SJCRH30 (cell line): ENCODE data around the gene KCNN1. TPM values are rescaled to one million over a fixed set of nuclear protein-coding genes. Genes with fewer than 3 reads are reported as not detected.

Experiments used
- DNase-seq, 2 experiments: peaks; one replicate each; pipeline ENCODE4 v3.0.0-alpha.2; 2015 to 2020
- H3K27ac ChIP-seq: fragments of 250-450 bp; sonication (Bioruptor Pico); 2 replicates; pipeline ENCODE4 v1.5.1; 2020; ENCODE audit warnings: mild to moderate bottlenecking, moderate library complexity
- H3K27me3 ChIP-seq: fragments of 250-450 bp; sonication (Bioruptor Pico); 2 replicates; pipeline ENCODE4 v1.5.1; 2020; ENCODE audit warnings: mild to moderate bottlenecking, moderate library complexity
- H3K36me3 ChIP-seq: fragments of 250-450 bp; sonication (Bioruptor Pico); 2 replicates; pipeline ENCODE4 v1.5.1; 2020; ENCODE audit warnings: mild to moderate bottlenecking, moderate library complexity
- H3K4me1 ChIP-seq: fragments of 250-450 bp; sonication (Bioruptor Pico); 2 replicates; pipeline ENCODE4 v1.5.1; 2020; ENCODE audit warnings: mild to moderate bottlenecking, moderate library complexity
- H3K4me3 ChIP-seq: fragments of 250-450 bp; sonication (Bioruptor Pico); 2 replicates; pipeline ENCODE4 v1.5.1; 2020; ENCODE audit warnings: mild to moderate bottlenecking, moderate library complexity
- H3K9me3 ChIP-seq: fragments of 250-450 bp; sonication (Bioruptor Pico); replicated peaks from 2 replicates; pipeline ENCODE4 v1.5.1; 2020; ENCODE audit warnings: mild to moderate bottlenecking, moderate library complexity
- total RNA-seq: library from RNA; depleted of rRNA; stranded (reverse); fragments of >200 nt; shearing (Covaris generic); gene quantifications from 2 replicates; pipeline ENCODE4 v1.2.3, GENCODE V29; 2014

Gene KCNN1
- total RNA-seq, 1 experiment from 2014 or later: not detected

- Histone ChIP-seq H3K27me3 (peaks cover 68% of the 10 kb centered on the region), H3K27ac (no peak overlapping the region), H3K4me3 (no peak overlapping the region), H3K36me3 (no peaks in the 10 kb centered on the region), H3K9me3 (no peaks in the 10 kb centered on the region), H3K4me1 (peaks cover 16% of the 10 kb centered on the region)
- DNase-seq: no peak
Measured at GRCh38 chr19:17951990-17952976, 14.6 kb upstream of the KCNN1 start.

DNA sequence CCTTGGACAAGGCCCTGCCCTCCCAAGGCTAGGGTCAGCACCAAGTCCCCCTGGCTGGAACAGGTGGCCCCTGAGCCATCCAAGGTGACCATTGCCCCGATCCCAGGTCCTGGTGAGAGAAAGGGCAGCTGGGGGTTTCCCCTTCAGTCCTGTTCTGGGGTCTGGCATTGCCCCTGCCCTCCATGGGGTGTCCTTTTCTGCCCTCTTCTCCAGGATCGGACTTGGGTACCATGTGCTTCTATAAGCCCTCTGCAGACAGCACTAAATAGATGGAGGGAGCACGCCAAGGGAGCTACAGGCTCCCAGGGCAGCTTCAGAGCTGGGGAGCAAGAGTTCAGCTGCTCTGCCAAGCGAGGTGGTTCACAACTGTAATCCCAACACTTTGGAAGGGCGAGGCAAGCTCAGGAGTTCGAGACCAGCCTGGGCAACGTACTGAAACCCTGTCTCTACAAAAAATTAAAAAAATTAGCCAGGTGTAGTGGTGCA lies 13.5 kb upstream of the KCNN1 start:
- Histone ChIP-seq H3K27me3 (peaks cover 76% of the 10 kb centered on the region), H3K4me3 (no peak overlapping the region), H3K27ac (no peak overlapping the region), H3K36me3 (no peaks in the 10 kb centered on the region), H3K4me1 (peaks cover 16% of the 10 kb centered on the region), H3K9me3 (no peaks in the 10 kb centered on the region)
- no peak for DNase-seq

DNA sequence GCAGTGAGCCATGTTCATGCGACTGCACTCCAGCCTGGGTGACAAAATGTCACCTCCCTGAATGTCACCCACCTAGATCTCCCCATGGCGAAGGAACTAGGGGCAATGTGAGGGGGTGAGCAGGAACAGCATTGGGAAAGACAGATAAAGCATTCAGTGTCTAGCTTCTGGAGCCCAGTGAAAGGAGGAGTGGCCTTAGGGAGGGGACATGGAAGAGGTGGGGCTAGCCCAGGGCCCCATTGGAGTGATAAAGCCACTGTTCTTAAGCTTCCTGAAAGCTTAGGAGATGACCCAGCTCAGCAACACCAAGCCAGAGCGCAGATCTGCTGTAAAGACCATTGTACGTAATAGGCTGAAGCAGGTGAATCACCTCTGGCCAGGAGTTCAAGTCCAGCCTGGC lies 13.0 kb upstream of the KCNN1 start:
- peaks cover 16% of the 10 kb centered on the region for H3K4me1 ChIP-seq
- no peaks in the 10 kb centered on the region for H3K36me3 ChIP-seq
- DNase-seq: no peak
- H3K4me3 ChIP-seq: no peak overlapping the region
- H3K9me3 ChIP-seq: no peaks in the 10 kb centered on the region
- peaks cover 76% of the 10 kb centered on the region for H3K27me3 ChIP-seq
- no peak overlapping the region for H3K27ac ChIP-seq

DNA sequence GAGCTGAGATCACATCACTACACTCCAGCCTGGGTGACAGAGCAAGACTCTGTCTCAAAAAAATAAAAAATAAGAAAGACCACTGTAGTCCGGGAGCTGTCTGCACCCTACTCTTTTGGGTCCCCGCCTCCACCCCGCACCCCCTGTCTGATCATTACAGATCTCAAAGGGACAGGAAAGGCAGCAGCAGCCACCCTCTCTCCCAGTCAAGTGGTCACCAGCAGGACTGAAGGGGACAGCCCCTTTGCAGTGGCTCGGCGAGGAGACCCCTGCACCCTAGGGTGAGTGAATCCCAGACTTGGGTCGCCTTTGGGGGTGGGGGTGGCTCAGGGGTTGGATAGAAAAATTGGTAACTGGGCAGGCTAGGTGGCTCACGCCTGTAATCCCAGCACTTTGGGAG lies 12.5 kb upstream of the KCNN1 start:
- Histone ChIP-seq H3K4me1 (peaks cover 16% of the 10 kb centered on the region), H3K27me3 (peaks cover 74% of the 10 kb centered on the region), H3K36me3 (no peaks in the 10 kb centered on the region), H3K4me3 (no peak overlapping the region), H3K9me3 (no peaks in the 10 kb centered on the region), H3K27ac (no peak overlapping the region)
- DNase-seq: no peak

DNA sequence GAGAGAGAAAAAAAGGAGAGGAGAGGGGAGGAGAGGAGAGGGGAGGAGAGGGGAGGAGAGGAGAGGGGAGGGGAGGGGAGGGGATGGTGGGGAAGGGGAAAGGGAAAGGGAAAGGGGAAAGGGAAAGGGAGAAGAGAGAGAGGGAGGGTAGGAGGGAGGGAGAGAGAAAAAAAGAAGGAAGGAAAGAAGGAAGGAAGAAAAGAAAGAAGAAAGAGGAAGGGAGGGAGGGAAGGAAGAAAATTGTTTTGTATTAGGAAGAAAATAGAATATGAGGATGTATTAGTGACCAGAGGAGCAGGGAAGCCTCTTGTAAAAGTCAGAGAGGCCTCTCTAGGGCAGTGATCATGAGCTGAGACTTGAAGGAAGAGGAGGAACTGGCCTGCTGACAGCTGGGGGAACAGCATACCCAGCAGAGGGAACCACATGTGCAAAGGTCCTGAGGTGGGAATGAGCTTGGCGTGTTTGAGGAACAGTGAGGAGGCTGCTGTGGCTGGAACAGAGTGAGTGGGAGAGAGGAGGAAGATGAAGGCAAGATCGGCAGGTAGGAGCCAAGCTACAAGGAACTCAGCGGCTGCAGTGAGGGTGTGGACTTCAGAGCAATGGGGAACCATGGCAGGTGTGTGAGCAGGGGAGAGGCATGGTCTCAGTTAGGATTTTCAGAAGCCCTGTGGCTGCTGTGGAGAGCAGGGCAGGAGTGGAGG lies 9.6 kb upstream of the KCNN1 start:
- Histone ChIP-seq H3K9me3 (no peaks in the 10 kb centered on the region), H3K27ac (no peak overlapping the region), H3K36me3 (no peaks in the 10 kb centered on the region), H3K27me3 (peaks cover 70% of the 10 kb centered on the region), H3K4me1 (no peaks in the 10 kb centered on the region), H3K4me3 (no peak overlapping the region)
- no peak for DNase-seq

- H3K4me3 ChIP-seq: no peak overlapping the region
Measured at GRCh38 chr19:17957885-17958284, 9.0 kb upstream of the KCNN1 start.

DNA sequence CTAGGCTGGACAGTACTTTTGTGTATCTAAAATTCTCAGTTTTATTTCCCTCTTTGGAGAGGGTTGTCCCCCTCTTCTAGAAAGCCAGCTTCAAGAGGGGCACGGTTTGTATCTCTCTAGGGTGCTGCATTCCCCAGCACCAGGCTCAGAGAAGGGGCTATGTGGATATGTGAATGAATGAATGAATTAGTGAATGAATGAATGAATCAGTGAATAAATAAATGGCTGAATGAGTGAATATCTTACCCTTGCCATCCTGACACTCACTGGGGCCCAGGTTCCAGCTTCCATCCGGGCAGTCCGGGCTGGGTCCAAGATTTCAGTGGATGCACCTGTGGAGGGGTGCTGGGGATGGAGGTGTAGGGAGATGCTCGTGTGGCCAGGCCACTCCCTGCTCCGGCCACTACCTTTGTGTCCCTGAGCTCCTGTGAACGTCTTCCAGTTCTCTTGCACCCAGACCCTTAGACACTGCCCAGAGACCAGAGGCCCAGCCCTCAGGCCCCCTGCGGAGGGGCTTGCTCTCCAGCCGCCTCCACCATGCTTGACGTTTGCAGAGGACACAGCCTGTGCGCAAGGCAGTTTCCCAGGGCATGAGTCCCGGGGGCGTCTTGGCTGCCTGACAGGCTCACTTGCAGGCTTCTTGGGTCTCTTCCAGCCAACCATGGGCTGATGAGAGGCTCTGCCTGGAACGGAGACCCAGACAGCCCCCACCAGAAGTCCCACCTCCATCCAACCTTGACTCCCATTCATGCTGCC lies 2.8 kb upstream of the KCNN1 start:
- no peaks in the 10 kb centered on the region for H3K9me3 ChIP-seq
- no peak for DNase-seq
- no peak overlapping the region for H3K4me3 ChIP-seq
- no peaks in the 10 kb centered on the region for H3K36me3 ChIP-seq
- no peak overlapping the region for H3K27ac ChIP-seq
- H3K4me1 ChIP-seq: no peaks in the 10 kb centered on the region
- peaks cover 54% of the 10 kb centered on the region for H3K27me3 ChIP-seq

More at GRCh38 chr19:17957885-17958284, 9.0 kb upstream of the KCNN1 start:
- DNase-seq: no peak
- no peaks in the 10 kb centered on the region for H3K36me3 ChIP-seq
- no peaks in the 10 kb centered on the region for H3K4me1 ChIP-seq
- H3K27me3 ChIP-seq: peaks cover 64% of the 10 kb centered on the region
- no peaks in the 10 kb centered on the region for H3K9me3 ChIP-seq
- no peak overlapping the region for H3K27ac ChIP-seq

DNA sequence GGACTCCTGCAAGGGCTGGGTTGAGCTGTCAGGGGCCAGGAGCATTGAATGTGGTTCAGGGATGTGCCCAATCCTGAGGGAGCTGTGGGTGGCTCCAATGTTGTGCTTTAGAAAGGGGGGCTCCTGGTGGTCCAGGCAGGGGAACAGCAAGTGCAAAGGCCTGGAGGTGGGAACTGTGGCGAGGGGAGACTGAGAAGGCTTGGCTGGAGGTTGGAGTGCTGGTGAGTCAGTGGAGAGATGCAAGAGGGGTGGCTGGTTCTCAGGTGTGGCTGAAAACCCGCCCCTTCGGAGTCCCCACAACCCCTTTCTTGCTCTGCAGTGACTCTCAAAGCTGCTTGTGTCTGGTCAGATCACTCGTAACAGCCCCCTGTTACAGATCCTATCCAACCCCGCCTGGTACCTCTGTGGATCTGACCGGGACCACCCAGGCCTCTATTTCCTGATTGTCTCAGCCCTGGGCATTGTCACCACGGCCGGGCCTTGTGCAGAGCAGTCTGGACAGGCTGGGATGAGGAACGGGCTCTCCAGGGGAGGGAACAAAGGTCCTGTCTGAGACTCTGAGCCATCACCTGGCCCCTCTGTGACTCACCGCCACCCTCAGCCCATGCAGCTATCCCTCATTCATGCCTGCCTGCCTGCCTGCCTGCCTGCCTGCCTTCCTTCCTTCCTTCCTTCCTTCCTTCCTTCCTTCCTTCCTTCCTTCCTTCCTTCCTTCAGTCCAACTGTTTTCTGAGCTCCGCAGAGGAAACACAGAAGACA lies 1.4 kb upstream of the KCNN1 start:
- no peak for DNase-seq
- H3K27ac ChIP-seq: no peak overlapping the region
- H3K27me3 ChIP-seq: peaks cover 49% of the 10 kb centered on the region
- no peaks in the 10 kb centered on the region for H3K4me1 ChIP-seq
- no peaks in the 10 kb centered on the region for H3K9me3 ChIP-seq
- no peaks in the 10 kb centered on the region for H3K36me3 ChIP-seq
- H3K4me3 ChIP-seq: no peak overlapping the region

DNA sequence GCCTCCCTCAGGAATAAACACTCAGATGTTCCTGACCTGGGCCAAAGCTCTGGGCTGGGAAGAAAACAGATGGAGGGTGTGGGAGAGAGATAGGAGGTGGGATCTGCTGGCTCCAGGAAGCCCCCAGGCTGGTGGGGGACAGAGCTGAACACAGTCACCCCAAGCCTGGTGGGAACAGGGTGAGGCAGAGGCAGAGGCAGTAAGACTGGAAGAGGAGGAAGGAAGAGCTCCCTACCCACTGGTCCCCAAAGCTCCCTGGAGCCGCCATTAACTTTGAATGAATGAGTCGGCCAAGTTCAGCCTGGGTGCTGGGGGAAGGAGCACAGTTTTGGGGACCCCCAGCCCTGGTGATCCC lies 801 bp upstream of the KCNN1 start:
- no peaks in the 10 kb centered on the region for H3K4me1 ChIP-seq
- no peaks in the 10 kb centered on the region for H3K36me3 ChIP-seq
- H3K4me3 ChIP-seq: no peak overlapping the region
- no peak overlapping the region for H3K27ac ChIP-seq
- no peaks in the 10 kb centered on the region for H3K9me3 ChIP-seq
- peaks cover 46% of the 10 kb centered on the region for H3K27me3 ChIP-seq
- no peak for DNase-seq

GRCh38 chr19:17967257-17968051 lies 547 bp downstream of the KCNN1 start:
- peaks cover 42% of the 10 kb centered on the region for H3K27me3 ChIP-seq
- H3K4me1 ChIP-seq: no peaks in the 10 kb centered on the region
- H3K9me3 ChIP-seq: no peaks in the 10 kb centered on the region
- no peak overlapping the region for H3K4me3 ChIP-seq
- no peak for DNase-seq
- no peaks in the 10 kb centered on the region for H3K36me3 ChIP-seq
- no peak overlapping the region for H3K27ac ChIP-seq

GRCh38 chr19:17968362-17968761 lies 1.5 kb downstream of the KCNN1 start:
- no peaks in the 10 kb centered on the region for H3K36me3 ChIP-seq
- H3K4me1 ChIP-seq: no peaks in the 10 kb centered on the region
- DNase-seq: no peak
- no peak overlapping the region for H3K4me3 ChIP-seq
- H3K27me3 ChIP-seq: peaks cover 45% of the 10 kb centered on the region
- H3K27ac ChIP-seq: no peak overlapping the region
- H3K9me3 ChIP-seq: no peaks in the 10 kb centered on the region

- Histone ChIP-seq H3K4me3 (no peak overlapping the region), H3K36me3 (no peaks in the 10 kb centered on the region), H3K9me3 (no peaks in the 10 kb centered on the region), H3K27ac (no peak overlapping the region), H3K27me3 (peaks cover 42% of the 10 kb centered on the region), H3K4me1 (no peaks in the 10 kb centered on the region)
- no peak for DNase-seq
Measured at GRCh38 chr19:17969096-17969792, 2.3 kb downstream of the KCNN1 start.

DNA sequence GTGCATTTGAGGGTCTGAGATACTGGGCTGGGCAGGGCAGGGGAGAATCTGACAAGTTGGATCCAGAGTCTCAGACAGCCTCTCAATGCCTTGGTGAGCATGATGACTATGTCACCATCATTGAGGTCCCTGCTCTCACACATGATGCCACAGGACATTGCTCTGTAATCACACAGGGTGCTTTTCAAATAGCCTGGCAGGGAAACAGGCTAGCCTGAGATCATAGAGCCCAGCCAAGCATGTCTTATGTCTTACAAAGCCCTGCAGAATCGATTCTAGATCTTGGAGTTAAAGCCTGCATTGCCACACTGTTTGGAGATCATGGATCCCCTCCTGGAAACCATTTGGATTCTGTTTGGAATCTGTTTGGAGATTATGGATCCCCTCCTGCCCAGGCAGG lies 5.3 kb downstream of the KCNN1 start:
- no peaks in the 10 kb centered on the region for H3K9me3 ChIP-seq
- no peak overlapping the region for H3K4me3 ChIP-seq
- H3K27ac ChIP-seq: no peak overlapping the region
- H3K4me1 ChIP-seq: no peaks in the 10 kb centered on the region
- DNase-seq: no peak
- H3K27me3 ChIP-seq: peaks cover 36% of the 10 kb centered on the region
- no peaks in the 10 kb centered on the region for H3K36me3 ChIP-seq
